Activated naive CD8-positive, alpha-beta T cell (primary cell): ENCODE data around the gene CCDC15.

Experiments
- H3K27ac Mint-ChIP-seq: one replicate; pipeline ENCODE4 v1.8.0; 2021; ENCODE audit warnings: mixed read lengths
- H3K27me3 Mint-ChIP-seq: one replicate; pipeline ENCODE4 v1.8.0; 2021; ENCODE audit warnings: mixed read lengths
- H3K36me3 Mint-ChIP-seq: one replicate; pipeline ENCODE4 v1.8.0; 2021; ENCODE audit warnings: mixed read lengths
- H3K4me1 Mint-ChIP-seq: one replicate; pipeline ENCODE4 v1.8.0; 2021; ENCODE audit warnings: low read depth, mixed read lengths
- H3K4me3 Mint-ChIP-seq: one replicate; pipeline ENCODE4 v1.8.0; 2021; ENCODE audit warnings: mild to moderate bottlenecking, mixed read lengths
- H3K9me3 Mint-ChIP-seq: one replicate; pipeline ENCODE4 v1.8.0; 2021; ENCODE audit warnings: low read depth, mixed read lengths

The CCDC15 gene

DNA sequence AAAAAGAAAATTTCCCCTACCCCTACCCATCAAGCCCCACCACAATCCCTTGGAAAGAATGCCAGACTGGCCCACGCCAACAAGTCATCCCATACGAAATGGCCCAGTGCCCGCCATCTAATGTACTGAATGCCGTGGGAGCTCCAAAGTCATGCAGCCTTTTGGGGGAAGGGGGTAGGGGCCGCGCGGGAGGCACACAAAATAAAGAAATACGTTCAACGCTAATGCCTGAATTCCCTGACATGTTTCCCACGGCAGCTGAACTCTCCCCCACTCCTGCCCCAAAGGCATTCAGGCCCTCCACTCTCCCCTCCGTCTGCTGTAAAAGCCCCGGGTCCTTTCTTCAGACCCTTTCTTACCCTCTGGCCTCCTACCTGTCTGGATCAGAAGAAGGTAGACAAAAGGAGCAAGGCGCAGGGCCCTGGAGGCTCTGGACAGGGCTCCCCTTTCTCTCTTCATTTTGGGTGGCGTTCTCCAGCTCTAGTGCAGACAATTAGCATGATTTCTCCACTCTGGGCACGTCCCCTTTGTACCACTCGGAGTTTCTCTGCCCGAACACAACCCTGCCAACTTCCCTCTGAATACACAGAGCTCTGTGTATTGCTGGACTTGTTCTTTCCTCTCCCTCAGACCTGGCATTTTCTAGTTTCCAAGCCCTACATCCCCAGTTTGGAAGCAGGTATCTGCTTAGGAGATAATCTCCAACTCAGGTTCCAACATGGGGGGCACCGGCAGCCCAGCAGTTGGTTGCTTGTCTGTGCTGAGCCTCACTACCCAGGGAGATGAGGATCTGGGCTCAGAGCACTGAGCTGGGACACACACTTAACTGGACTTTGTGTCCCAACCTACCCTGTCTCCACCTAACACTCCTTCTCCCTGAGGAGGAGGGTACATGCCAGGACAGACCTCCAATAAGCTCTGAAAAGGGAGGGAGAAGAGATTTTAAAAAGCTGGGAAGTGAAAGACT, 18.2 kb upstream of the CCDC15 start, which contains the start of gene HEPACAM:
Gene HEPACAM (minus strand): TSS at position 500 of the 967 bp plus-strand sequence. CDS start 41 bp downstream, at position 459.
- Mint-ChIP-seq H3K4me3 (no peak within 1 kb of the TSS), H3K4me1 (peaks cover 4% of the 10 kb centered on the region), H3K36me3 (no peaks in the 10 kb centered on the region), H3K27ac (no peak within 1 kb of the TSS), H3K9me3 (no peaks in the 10 kb centered on the region), H3K27me3 (no peaks in the 10 kb centered on the region)

DNA sequence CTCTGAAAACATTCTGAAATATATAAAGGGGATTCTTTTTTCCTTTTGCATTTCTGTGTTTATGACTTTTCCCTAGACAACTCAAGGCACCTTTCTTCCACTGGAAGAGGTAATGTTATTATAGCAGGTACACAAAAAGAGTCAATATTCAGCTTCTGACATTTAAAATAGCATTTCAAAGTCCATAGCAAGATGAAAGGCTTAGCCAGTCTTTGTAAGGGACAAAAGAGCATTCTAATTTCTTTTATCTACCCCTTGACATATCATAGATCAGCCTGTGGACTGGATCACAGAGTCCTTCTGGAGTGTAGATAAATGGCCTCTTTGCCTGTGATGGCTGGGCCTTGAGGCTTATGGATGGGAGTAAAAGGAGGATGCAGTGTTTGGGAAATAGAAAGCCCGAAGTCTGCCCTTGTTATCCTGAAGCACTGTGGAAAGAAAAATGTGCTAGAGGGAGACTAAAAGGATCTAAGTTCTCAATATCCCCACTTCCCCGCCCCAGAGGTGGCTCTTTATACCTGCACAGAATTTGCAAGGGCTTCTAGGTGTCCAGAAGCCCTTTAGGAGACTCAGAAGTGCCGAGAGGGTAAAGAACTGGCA, 16.6 kb upstream of the CCDC15 start:
- H3K27me3 Mint-ChIP-seq, result no peaks in the 10 kb centered on the region

DNA sequence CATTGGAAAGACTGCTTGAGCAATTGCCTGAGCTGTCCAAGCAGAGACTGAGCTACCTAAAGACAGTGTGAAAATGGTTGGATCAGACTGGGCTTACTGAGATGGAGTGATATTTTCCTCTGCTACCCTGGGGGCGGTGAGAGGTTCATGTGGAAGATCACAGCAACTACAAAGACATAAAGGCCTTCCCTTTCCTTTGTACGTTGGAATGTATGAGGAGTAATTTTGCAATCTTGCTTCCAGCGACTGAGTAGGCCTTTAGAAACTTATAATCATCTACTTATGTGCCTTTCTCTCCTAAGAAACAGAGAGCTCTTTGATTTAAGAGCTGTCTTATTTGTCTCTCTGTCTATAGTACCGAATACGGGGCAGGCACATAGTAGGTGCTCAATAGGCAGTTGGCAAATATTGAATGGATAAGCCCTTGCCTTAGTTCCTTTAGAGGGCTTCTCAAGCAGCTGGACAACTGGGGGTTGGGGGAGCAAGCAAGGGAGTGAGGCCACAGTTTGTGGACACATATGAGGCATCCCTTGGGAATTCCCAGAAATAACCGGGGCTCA, 15.7 kb upstream of the CCDC15 start:
- Mint-ChIP-seq H3K27me3 (no peaks in the 10 kb centered on the region), H3K36me3 (no peaks in the 10 kb centered on the region), H3K27ac (no peak overlapping the region), H3K4me1 (peaks cover 12% of the 10 kb centered on the region), H3K9me3 (no peaks in the 10 kb centered on the region), H3K4me3 (no peak overlapping the region)

More for the DNA sequence above, 16.6 kb upstream of the CCDC15 start:
- Mint-ChIP-seq H3K4me3 (no peak overlapping the region), H3K27ac (no peak overlapping the region), H3K9me3 (no peaks in the 10 kb centered on the region), H3K4me1 (peaks cover 4% of the 10 kb centered on the region), H3K36me3 (no peaks in the 10 kb centered on the region)

DNA sequence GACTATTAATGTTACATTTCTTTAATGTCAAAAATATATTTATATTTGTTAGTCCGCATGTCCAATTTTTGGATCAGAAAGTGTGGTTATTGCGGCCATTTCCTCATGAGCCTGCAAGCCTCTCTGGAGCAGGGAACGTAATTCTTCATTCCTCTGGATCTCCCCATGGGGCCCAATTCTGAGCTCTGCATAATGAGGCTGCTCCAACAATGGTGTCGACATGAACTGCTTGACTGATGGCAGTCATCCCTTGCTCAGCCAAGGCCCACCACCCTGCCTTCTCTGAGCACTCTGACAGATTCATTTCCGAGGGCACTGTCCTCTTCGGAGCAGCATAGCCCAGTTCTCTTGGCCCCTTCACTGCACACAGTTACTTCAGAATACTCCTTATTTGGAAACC, 15.0 kb upstream of the CCDC15 start:
- no peaks in the 10 kb centered on the region for H3K9me3 Mint-ChIP-seq
- peaks cover 19% of the 10 kb centered on the region for H3K4me1 Mint-ChIP-seq
- no peak overlapping the region for H3K4me3 Mint-ChIP-seq
- no peaks in the 10 kb centered on the region for H3K27me3 Mint-ChIP-seq
- no peaks in the 10 kb centered on the region for H3K36me3 Mint-ChIP-seq
- H3K27ac Mint-ChIP-seq, result no peak overlapping the region

DNA sequence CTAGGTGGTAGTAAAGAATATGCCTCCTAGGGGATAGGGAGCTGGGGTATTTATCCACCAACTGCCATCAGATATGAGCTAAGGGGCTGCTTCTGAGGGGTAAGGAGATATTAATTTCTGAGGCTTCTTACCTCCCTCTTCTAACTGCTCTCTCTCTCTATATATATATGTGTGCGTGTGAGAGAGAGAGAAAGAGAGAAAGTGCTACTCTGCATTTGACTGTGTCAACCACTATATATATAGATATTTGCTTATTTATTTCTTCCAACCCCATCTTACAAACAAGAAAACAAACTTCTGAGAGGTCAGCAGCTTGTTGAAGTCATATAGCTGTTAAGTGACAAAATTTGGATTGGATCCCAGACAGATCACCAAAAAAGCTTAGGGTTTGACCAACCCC, 12.3 kb upstream of the CCDC15 start:
- Mint-ChIP-seq H3K4me1 (peaks cover 27% of the 10 kb centered on the region), H3K4me3 (no peak overlapping the region), H3K36me3 (no peaks in the 10 kb centered on the region), H3K27ac (no peak overlapping the region), H3K9me3 (no peaks in the 10 kb centered on the region), H3K27me3 (no peaks in the 10 kb centered on the region)

DNA sequence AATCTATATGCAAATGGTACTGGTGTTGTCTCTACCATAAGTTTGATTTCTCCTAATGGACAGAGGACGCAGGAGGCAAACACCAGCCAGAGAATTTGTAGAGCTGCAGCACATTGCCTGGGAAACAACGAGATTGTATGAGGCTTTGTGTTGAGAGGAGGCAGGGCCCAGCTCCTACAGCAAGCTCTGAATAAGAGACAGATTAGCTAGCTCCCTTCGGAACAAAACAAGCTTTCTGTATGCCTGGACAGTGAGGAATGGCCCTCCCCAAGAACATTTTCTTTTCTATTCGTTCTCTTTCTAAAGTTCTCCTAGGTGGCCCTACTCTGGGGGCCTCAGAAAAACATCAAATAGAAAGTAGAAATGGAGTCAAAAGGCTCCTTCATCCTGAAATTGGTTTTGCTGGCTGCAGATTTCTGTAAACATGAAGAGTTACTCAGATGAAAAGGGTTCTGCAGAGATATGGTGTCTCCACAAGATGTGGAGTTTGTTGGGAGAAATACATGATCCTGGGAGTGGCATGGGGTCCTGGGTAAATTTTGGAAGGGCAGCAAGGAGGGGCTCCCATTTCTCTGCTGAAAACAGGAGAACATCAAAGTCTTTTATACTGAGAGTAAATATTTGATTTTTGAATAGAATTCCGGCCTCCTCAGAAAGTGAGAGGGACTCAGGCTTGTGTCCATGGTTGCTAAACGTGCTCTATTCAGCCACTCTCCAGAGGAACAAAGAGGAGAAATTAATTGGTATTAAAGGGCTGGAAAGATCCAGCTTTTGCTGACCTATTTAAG, 11.3 kb upstream of the CCDC15 start:
- Mint-ChIP-seq H3K36me3 (peaks cover under 1% of the 10 kb centered on the region), H3K4me3 (no peak overlapping the region), H3K27me3 (no peaks in the 10 kb centered on the region), H3K4me1 (peaks cover 27% of the 10 kb centered on the region), H3K27ac (peak overlapping the region; percentile 66), H3K9me3 (no peaks in the 10 kb centered on the region)

DNA sequence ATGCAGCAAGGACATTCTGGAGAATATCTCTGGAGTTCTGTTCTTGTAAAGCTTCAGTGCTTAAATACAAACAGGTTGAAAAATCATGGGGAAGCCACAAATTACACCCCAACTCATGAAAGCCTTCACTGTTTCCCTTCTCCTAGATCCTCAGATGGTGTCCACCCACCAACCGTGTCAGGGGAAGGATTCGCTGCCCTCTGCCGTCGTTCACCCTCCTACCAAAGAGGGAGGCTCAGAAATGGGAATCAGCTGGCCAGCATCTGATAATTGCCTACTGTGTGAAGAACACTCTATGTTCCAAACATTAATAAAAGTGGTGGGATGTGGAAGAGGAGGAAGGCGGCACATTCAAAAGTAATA, 10.8 kb upstream of the CCDC15 start:
- H3K4me3 Mint-ChIP-seq, result no peak overlapping the region
- no peaks in the 10 kb centered on the region for H3K27me3 Mint-ChIP-seq
- peaks cover 27% of the 10 kb centered on the region for H3K4me1 Mint-ChIP-seq
- H3K9me3 Mint-ChIP-seq, result peaks cover under 1% of the 10 kb centered on the region
- peaks cover 3% of the 10 kb centered on the region for H3K36me3 Mint-ChIP-seq
- peak overlapping the region; percentile 54 for H3K27ac Mint-ChIP-seq

DNA sequence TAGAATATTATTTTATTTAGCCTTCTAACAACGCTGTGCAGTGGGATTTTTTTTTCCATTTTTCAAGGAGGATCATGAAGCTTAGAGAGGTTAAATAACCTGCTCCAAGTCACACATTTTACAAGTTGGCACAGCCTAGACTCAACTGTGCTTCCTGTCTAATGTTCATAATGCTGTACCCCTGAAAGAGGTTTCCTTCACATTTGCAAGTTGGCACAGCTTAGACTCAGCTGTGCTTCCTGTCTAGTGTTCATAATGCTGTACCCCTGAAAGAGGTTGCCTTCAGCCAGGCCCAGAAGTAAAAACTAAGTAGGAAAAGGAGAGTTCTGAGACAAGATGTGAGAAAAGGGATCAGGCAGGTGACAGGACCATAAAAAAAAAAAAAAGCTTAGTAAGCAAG, 10.3 kb upstream of the CCDC15 start:
- Mint-ChIP-seq H3K4me1 (peaks cover 31% of the 10 kb centered on the region), H3K36me3 (peaks cover 4% of the 10 kb centered on the region), H3K4me3 (no peak overlapping the region), H3K27me3 (no peaks in the 10 kb centered on the region), H3K9me3 (peaks cover 6% of the 10 kb centered on the region), H3K27ac (peak overlapping the region; percentile 72)

DNA sequence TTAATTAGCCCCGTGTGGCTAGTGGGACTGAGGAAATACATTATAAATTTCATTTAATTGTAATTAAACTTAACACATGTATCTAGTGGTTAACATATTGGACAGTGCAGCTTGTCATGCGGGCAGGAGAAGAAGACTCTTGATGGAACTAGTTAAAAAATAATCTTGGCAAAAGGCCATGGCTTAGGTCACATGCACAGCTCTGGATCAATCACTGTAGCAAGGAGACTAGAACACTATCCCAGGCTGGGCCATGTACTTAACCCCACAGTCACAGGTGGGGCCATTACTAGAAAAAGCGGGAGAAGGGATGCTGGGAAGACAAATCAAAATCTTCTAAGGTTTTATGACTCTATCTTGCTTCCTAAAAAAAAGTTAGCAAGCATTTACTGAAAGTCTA, 9.4 kb upstream of the CCDC15 start:
- peaks cover 6% of the 10 kb centered on the region for H3K9me3 Mint-ChIP-seq
- peaks cover 32% of the 10 kb centered on the region for H3K4me1 Mint-ChIP-seq
- no peak overlapping the region for H3K27ac Mint-ChIP-seq
- H3K4me3 Mint-ChIP-seq, result no peak overlapping the region
- no peaks in the 10 kb centered on the region for H3K27me3 Mint-ChIP-seq
- H3K36me3 Mint-ChIP-seq, result peaks cover 5% of the 10 kb centered on the region

DNA sequence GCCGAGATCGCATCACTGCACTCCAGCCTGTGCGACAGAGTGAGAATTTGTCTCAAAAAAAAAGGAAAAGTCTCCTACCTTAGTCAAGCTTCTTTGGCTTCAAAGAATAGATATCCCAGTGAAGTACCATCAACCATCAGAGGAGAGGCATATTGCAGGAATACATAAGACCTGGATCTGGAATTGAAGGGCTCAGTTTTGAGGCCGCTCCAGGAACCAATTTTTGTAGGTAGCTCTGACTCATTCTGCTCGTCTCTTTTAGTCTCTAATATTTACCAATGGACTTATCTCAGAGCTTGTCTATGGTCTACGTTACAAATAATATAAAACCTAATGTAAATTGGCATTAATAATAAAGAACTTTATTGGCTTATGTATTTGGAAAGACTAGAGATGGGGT, 8.2 kb upstream of the CCDC15 start:
- Mint-ChIP-seq H3K27me3 (no peaks in the 10 kb centered on the region), H3K36me3 (peaks cover 5% of the 10 kb centered on the region), H3K27ac (no peak overlapping the region), H3K4me3 (no peak overlapping the region), H3K9me3 (peaks cover 6% of the 10 kb centered on the region), H3K4me1 (peaks cover 32% of the 10 kb centered on the region)

DNA sequence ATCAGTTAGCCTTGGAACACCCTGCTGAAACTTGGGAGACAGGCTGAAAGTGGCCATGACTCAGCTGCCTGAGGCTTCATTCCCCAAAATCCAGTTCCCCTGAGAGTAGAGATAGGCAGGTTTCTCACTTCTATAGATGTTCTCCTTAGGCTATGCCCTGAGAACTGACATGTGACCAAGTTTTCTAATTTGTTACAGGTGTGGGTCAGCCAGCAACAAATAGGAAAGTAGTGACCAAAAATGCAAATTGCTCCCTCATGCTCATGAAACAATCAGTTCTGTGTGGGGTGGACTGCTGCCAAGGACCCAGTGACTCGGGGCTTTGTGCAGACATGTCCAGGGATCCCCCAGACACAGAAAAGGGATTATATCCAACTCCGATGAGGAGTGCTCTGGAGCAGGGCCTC, 7.3 kb upstream of the CCDC15 start:
- no peaks in the 10 kb centered on the region for H3K27me3 Mint-ChIP-seq
- H3K4me3 Mint-ChIP-seq, result no peak overlapping the region
- peaks cover 6% of the 10 kb centered on the region for H3K9me3 Mint-ChIP-seq
- H3K36me3 Mint-ChIP-seq, result peaks cover 5% of the 10 kb centered on the region
- no peak overlapping the region for H3K27ac Mint-ChIP-seq
- peaks cover 30% of the 10 kb centered on the region for H3K4me1 Mint-ChIP-seq

DNA sequence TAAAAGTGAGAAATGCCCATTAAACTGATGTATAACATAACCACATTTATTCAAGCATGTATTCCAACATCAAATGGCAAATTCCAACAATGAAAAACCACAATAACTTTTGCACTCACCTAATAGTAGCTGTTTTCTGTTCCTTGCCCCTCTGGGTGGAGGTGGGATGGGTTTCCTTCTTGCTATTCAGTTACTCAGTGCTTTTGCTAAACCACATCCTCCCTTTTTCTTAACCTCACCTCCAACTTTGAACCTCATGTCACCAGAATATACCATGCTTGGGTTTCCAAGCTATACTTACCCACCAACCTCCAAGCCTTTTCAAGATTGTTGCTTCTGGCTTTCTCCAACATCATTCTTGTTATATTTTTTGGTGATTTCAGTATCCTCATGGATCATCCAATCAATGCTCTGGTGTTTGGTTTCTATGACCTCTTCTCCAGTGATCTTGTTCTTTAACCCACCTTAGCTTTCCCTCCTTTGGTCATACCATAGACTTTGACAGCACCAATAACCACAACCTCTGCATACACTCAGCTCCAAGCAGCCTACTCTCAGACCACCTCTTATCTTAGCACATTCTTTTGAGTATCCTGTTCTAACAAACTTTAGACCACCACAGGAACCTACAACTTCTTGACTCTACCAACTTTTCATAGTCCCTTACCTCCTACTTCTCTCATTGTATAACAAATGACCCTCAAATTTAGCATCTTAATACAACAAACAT, 3.2 kb upstream of the CCDC15 start:
- no peak overlapping the region for H3K27ac Mint-ChIP-seq
- H3K4me3 Mint-ChIP-seq, result no peak overlapping the region
- H3K27me3 Mint-ChIP-seq, result no peaks in the 10 kb centered on the region
- peaks cover 6% of the 10 kb centered on the region for H3K9me3 Mint-ChIP-seq
- peaks cover 5% of the 10 kb centered on the region for H3K4me1 Mint-ChIP-seq
- peaks cover 5% of the 10 kb centered on the region for H3K36me3 Mint-ChIP-seq

DNA sequence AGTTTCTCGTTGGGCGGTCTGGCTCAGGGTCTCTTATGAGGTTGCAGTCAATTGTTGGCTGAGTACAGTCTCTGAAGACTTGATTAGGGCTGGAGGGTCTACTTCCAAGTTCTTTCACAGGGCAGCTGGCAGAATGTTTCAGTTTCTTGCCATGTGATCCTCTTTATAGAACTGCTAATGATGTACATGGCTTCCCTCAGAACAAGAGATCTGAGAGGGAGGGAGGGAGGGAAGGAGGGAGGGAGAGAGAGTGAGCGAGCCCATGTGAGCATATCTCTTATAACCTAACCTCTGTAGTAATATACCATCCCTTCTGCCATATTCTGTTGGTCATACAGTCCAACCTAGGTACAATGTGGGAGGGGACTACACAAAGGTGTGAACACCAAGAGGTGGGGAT, 2.7 kb upstream of the CCDC15 start:
- Mint-ChIP-seq H3K27me3 (no peaks in the 10 kb centered on the region), H3K36me3 (peaks cover 5% of the 10 kb centered on the region), H3K27ac (no peak overlapping the region), H3K9me3 (peaks cover 6% of the 10 kb centered on the region), H3K4me1 (peaks cover 5% of the 10 kb centered on the region), H3K4me3 (no peak overlapping the region)

DNA sequence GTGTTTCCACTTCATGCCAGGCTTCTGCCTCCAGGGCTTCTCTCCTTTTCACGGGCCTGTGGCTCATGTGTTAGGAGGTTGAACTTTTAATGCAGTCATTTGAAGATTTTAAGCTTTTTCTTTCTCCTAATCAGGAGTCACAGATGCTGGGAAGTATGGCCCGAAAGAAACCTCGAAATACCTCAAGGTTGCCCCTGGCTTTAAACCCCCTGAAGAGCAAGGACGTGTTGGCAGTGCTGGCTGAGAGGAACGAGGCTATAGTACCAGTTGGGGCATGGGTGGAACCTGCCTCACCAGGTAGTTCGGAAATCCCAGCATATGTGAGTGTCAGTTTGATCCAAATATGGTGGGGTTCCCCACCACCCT, 571 bp downstream of the CCDC15 start:
- Mint-ChIP-seq H3K4me1 (no peaks in the 10 kb centered on the region), H3K27ac (no peak overlapping the region), H3K4me3 (no peak overlapping the region), H3K36me3 (no peaks in the 10 kb centered on the region), H3K9me3 (no peaks in the 10 kb centered on the region), H3K27me3 (no peaks in the 10 kb centered on the region)
